Ishikawa (cell line): Measurements from ENCODE around the gene ROBO1.

Source experiments
- CEBPB ChIP-seq: IDR thresholded peaks from 2 replicates; pipeline ENCODE4 v1.6.1; 2012
- CREB1 ChIP-seq: IDR thresholded peaks from 2 replicates; pipeline ENCODE4 v1.6.1; 2012; ENCODE audit warnings: low read depth
- EGR1 ChIP-seq: IDR thresholded peaks from 2 replicates; pipeline ENCODE4 v1.6.1; 2012
- EP300 ChIP-seq: IDR thresholded peaks from 2 replicates; pipeline ENCODE4 v1.6.1; 2012; ENCODE audit warnings: borderline replicate concordance
- FOXM1 ChIP-seq: IDR thresholded peaks from 2 replicates; pipeline ENCODE4 v1.6.1; 2012; ENCODE audit warnings: low read depth, borderline replicate concordance
- NFIC ChIP-seq: IDR thresholded peaks from 2 replicates; pipeline ENCODE4 v1.6.1; 2012
- RAD21 ChIP-seq: IDR thresholded peaks from 2 replicates; pipeline ENCODE4 v1.6.1; 2012; ENCODE audit warnings: low read depth
- TAF1 ChIP-seq: IDR thresholded peaks from 2 replicates; pipeline ENCODE4 v1.6.1; 2012; ENCODE audit warnings: low read depth, mild to moderate bottlenecking
- TCF12 ChIP-seq: IDR thresholded peaks from 2 replicates; pipeline ENCODE4 v1.6.1; 2012; ENCODE audit warnings: low read depth
- YY1 ChIP-seq: IDR thresholded peaks from 2 replicates; pipeline ENCODE4 v1.6.1; 2012; ENCODE audit warnings: low read depth
- ZBTB7A ChIP-seq: IDR thresholded peaks from 2 replicates; pipeline ENCODE4 v1.6.1; 2012; ENCODE audit warnings: low read depth
- TF ChIP-seq, protein P1 (sequence below): IDR thresholded peaks from 2 replicates; pipeline ENCODE4 v1.6.1; 2012
- TF ChIP-seq, protein P2 (sequence below): IDR thresholded peaks from 2 replicates; pipeline ENCODE4 v1.6.1; 2012; ENCODE audit warnings: low read depth, mild to moderate bottlenecking
- TF ChIP-seq, protein P3 (sequence below): IDR thresholded peaks from 2 replicates; pipeline ENCODE4 v1.6.1; 2012

DNA sequence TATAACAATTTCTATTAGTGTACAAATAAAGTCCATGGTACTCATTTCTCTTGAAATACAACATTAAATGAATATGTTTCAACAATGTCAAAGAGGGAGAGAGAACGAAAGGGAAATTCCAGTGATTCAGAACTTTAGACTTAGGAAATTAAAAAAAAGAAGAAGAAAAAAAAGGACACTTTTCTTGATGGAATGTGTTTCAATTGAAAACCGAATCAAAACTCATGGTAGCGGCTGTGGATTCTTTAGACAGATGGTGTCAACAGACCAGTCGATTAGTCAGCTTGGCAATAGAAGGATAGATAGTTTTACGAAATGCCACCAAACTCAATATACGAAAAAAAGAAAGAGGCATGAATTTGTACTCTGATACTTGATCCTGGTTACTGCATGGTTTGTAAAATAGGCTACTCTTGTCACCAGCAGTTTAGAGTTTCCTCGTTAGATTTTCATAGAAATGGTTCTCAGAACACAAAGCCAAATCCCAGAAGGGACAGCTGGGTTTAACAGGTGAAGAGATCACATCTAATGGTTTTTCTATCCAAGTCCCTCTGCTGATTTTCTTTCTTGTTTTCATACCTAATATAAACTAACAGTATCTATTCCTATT is 793.5 kb downstream of the ROBO1 start:
- no peak for TF ChIP-seq RAD21
- TF ChIP-seq, protein P1, sequence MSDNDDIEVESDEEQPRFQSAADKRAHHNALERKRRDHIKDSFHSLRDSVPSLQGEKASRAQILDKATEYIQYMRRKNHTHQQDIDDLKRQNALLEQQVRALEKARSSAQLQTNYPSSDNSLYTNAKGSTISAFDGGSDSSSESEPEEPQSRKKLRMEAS = no peak
- TF ChIP-seq, protein P2, sequence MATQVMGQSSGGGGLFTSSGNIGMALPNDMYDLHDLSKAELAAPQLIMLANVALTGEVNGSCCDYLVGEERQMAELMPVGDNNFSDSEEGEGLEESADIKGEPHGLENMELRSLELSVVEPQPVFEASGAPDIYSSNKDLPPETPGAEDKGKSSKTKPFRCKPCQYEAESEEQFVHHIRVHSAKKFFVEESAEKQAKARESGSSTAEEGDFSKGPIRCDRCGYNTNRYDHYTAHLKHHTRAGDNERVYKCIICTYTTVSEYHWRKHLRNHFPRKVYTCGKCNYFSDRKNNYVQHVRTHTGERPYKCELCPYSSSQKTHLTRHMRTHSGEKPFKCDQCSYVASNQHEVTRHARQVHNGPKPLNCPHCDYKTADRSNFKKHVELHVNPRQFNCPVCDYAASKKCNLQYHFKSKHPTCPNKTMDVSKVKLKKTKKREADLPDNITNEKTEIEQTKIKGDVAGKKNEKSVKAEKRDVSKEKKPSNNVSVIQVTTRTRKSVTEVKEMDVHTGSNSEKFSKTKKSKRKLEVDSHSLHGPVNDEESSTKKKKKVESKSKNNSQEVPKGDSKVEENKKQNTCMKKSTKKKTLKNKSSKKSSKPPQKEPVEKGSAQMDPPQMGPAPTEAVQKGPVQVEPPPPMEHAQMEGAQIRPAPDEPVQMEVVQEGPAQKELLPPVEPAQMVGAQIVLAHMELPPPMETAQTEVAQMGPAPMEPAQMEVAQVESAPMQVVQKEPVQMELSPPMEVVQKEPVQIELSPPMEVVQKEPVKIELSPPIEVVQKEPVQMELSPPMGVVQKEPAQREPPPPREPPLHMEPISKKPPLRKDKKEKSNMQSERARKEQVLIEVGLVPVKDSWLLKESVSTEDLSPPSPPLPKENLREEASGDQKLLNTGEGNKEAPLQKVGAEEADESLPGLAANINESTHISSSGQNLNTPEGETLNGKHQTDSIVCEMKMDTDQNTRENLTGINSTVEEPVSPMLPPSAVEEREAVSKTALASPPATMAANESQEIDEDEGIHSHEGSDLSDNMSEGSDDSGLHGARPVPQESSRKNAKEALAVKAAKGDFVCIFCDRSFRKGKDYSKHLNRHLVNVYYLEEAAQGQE = no peak
- TF ChIP-seq CEBPB = no peak
- no peak for TF ChIP-seq ZBTB7A
- TF ChIP-seq, protein P3, sequence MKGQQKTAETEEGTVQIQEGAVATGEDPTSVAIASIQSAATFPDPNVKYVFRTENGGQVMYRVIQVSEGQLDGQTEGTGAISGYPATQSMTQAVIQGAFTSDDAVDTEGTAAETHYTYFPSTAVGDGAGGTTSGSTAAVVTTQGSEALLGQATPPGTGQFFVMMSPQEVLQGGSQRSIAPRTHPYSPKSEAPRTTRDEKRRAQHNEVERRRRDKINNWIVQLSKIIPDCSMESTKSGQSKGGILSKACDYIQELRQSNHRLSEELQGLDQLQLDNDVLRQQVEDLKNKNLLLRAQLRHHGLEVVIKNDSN = no peak
- no peak for TF ChIP-seq EP300
- TF ChIP-seq YY1 = no peak
- no peak for TF ChIP-seq EGR1
- no peak for TF ChIP-seq TAF1
- no peak for TF ChIP-seq TCF12
- no peak for TF ChIP-seq CREB1
- TF ChIP-seq NFIC = no peak
- TF ChIP-seq FOXM1 = no peak
